HG02885 (cell line): ENCODE results near the gene CNN1.
"Not testable (repeated sequence)": the region's sequence is repeated elsewhere in the genome, so short reads cannot be mapped to it uniquely, and the experiment has no call there.

ENCODE experiments used
- ATAC-seq: cut with Tn5 transposase; IDR thresholded peaks from one replicate; pipeline ENCODE4 v1.9.1; 2021; ENCODE audit warnings: mild to moderate bottlenecking; ENCODE audit not compliant: unreplicated experiment, poor library complexity

CNN1 gene

GRCh38 chr19:11563532-11563931 lies 24.9 kb downstream of the CNN1 start:
- no peak for ATAC-seq

GRCh38 chr19:11564082-11564807 lies 25.6 kb downstream of the CNN1 start:
- not testable (repeated sequence) for ATAC-seq

GRCh38 chr19:11565649-11565980 lies 27.0 kb downstream of the CNN1 start:
- not testable (repeated sequence) for ATAC-seq

GRCh38 chr19:11566164-11566563 lies 27.5 kb downstream of the CNN1 start:
- no peak for ATAC-seq

- ATAC-seq, result no peak
Measured at GRCh38 chr19:11570039-11570462, 31.4 kb downstream of the CNN1 start.

GRCh38 chr19:11573354-11573753 lies 34.7 kb downstream of the CNN1 start:
- not testable (repeated sequence) for ATAC-seq

GRCh38 chr19:11573763-11574162 lies 35.1 kb downstream of the CNN1 start:
- ATAC-seq, result not testable (repeated sequence)

GRCh38 chr19:11574689-11575088 lies 36.0 kb downstream of the CNN1 start:
- no peak for ATAC-seq

- no peak for ATAC-seq
Measured at GRCh38 chr19:11576227-11576626, 37.6 kb downstream of the CNN1 start.

GRCh38 chr19:11577451-11578257 lies 39.0 kb downstream of the CNN1 start, which contains the start of gene ACP5:
TSS of gene ACP5 (minus strand) at chr19:11577645. CDS start at chr19:11577317, 328 bp downstream.
- no peak for ATAC-seq

GRCh38 chr19:11578258-11579142 lies 39.8 kb downstream of the CNN1 start:
- no peak for ATAC-seq

GRCh38 chr19:11580116-11580515 lies 41.5 kb downstream of the CNN1 start:
- ATAC-seq, result no peak

- peak; percentile 73 for ATAC-seq
Measured at GRCh38 chr19:11581740-11582139, 43.1 kb downstream of the CNN1 start.

- no peak for ATAC-seq
Measured at GRCh38 chr19:11586331-11586730, 47.7 kb downstream of the CNN1 start.

GRCh38 chr19:11587302-11587974 lies 48.8 kb downstream of the CNN1 start:
- ATAC-seq, result peak; percentile 55

- no peak for ATAC-seq
Measured at GRCh38 chr19:11587975-11588631, 49.5 kb downstream of the CNN1 start.

- ATAC-seq, result no peak
Measured at GRCh38 chr19:11594084-11594483, 55.4 kb downstream of the CNN1 start.

GRCh38 chr19:11596156-11596555 lies 57.5 kb downstream of the CNN1 start:
- ATAC-seq, result no peak
